GM12892 (cell line): Measurements from ENCODE around the gene TNRC6C.

Experiments
- POLR2A ChIP-seq: IDR thresholded peaks from 2 replicates; pipeline ENCODE4 v1.6.1; 2011; ENCODE audit warnings: low read depth, low read length, control low read depth
- POLR2AphosphoS5 ChIP-seq: IDR thresholded peaks from 2 replicates; pipeline ENCODE4 v1.6.1; 2011; ENCODE audit warnings: low read depth, low read length, control low read depth

DNA sequence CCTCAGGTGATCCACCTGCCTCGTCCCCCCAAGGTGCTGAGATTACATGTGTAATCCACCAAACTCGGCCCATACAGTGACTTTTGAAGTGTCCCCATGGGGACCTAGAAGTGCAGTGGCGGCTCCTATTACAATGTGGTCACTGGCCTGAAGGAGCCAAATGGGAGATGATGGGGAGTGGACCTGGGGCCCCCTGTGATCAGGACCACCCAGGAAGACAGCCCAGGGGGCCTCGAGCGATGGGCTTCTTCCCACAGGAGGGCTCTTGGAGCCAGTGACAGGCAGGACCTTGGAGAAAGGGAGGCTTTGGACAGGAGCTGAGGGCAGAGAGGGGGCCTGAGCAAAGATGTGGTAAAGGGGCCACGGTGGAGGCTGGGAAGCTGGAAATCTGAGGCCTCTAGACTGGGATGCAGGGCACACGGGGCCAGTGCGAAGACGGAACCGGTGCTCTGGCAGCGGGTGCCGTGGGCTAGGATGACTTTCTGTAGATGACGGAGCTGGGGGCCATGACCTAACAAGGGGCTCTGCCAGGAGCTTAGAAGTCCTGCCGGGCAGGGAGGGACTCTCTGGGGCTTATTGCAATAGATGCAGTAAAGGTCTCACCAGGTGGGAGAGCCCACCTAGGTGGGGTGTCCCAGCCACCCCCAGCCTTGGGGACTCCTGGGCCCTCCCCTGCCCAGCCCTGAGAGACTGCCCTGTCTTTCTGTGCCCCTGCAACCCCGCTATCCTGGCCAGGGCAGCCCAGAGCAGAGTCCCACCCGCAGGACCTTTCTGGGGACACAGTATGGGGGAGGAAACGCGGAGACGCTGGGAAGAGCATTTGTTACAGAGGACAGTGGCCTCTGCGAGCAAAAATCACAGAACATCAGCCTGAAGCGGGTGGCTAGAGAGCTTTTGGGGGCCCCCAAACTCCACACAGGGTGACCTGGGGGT, 185.0 kb downstream of the TNRC6C start:
- TF ChIP-seq POLR2A = no peak
- TF ChIP-seq POLR2AphosphoS5 = no peak
